GM18907 (cell line): Measurements from ENCODE around the gene R3HDM2.

Source experiments
- ATAC-seq: cut with Tn5 transposase; IDR thresholded peaks from one replicate; pipeline ENCODE4 v1.9.1; 2021; ENCODE audit warnings: mild to moderate bottlenecking, moderate library complexity; ENCODE audit not compliant: unreplicated experiment

Gene R3HDM2

GRCh38 chr12:57467212-57467874 is 36.5 kb upstream of the R3HDM2 start:
- no peak for ATAC-seq

DNA sequence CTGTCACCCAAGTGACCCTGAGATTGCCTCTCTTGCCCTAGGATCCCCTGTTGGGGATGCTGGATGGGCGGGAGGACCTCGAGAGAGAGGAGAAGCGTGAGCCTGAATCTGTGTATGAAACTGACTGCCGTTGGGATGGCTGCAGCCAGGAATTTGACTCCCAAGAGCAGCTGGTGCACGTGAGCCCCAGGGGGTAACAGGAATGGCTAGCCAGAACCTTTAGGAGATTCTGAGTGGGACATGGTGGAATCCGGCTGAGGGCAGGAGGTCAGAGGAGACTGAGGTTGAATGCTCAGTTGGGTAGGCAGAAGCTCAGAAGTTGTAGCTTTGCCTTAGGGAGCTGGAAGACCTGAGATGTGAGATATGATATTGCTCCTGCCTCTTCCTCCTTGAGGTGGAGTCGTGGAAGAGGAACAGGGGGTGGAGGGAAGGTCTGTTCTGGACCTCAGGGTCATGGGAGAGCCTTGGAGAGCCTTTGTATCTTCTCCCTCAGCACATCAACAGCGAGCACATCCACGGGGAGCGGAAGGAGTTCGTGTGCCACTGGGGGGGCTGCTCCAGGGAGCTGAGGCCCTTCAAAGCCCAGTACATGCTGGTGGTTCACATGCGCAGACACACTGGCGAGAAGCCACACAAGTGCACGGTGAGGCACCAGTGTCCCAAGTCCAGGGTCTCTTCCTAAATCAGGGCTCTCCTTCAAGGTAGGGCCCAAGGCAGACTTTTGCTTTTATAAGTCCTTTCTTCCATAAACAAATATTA is 35.1 kb upstream of the R3HDM2 start:
- ATAC-seq = no peak

DNA sequence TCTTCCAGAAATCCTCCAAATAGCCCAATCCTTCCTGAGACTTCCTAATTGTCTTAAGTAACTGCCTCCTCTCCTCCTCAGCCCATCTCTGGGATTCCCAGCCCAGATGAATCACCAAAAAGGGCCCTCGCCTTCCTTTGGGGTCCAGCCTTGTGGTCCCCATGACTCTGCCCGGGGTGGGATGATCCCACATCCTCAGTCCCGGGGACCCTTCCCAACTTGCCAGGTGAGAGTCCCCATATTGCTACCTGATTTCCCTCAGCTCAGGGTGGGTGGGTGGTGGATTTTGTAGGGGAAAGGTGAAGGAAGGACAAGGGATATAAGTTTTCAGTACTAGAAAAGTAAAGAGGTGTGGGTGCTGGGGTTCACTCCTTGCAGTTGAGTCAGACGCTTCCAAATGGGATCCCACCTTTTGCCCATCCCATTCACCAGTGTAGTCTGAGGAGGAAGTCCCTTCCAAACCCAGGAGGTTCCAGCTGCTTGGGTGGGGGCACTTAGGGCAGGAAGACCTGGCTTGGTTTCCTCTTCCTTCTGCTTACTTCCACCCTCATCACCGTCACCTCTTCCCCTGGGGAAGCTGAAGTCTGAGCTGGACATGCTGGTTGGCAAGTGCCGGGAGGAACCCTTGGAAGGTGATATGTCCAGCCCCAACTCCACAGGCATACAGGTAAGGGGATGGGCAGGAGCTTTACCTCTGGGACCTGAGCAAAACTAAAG is 34.3 kb upstream of the R3HDM2 start:
- no peak for ATAC-seq

GRCh38 chr12:57464569-57464968 is 33.7 kb upstream of the R3HDM2 start:
- ATAC-seq = no peak

GRCh38 chr12:57462912-57463253 is 32.0 kb upstream of the R3HDM2 start:
- ATAC-seq = no peak

DNA sequence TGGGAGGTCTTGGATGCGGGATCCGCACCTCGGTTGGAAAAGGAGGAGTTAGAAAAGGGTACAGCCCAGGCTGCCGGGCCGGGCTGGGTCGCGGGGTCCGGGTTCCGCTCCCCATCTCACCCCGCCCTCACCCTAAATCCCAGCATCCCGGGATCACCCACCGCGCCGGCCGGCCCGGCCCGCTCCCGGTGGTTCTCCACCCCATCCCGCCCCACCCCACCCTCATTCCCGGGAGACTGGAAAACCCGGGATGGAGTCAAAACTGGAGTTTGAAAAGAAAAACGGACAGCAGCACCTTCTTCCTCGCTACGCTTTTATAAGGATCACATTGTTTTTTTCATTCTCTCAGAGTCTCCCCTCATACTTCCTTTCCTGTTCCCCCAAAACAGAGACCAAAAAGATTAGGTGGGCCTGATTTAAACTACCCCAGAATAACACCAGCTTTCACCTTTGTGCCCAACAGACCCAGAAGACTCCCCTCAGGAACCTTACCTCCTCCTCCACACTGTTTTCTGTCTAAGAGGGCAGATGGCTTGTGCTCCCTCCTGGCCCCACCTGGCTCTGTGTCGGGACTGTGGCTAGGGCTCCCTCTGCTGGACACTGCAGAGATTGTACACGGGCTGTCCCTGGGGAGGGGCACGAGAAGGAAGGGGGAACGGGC is 31.5 kb upstream of the R3HDM2 start:
- ATAC-seq = peak; percentile 62

GRCh38 chr12:57461917-57462250 is 31.0 kb upstream of the R3HDM2 start:
- ATAC-seq = no peak

GRCh38 chr12:57461276-57461916 is 30.6 kb upstream of the R3HDM2 start:
- no peak for ATAC-seq

DNA sequence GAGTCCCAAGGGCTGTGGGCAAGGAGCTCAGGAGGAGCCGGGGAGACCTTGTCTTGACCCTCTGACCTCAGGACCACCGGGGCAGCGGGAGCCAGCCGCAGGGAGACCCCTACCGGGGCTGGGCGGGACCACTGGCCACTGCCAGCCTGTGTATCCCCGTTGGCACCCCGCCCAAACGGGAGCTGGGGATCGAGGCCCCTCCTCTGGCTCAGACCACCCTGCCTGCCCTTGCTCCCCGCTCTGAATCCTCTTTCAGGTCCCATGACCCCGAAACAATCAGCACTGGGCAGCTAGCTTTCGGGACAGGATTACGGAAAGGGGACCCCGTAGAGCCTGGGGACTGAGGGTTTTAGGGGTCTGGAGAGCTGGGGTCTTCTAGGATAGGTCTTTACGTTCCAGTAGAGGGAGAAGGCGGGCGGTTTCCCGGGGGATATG is 30.0 kb upstream of the R3HDM2 start:
- ATAC-seq = no peak

DNA sequence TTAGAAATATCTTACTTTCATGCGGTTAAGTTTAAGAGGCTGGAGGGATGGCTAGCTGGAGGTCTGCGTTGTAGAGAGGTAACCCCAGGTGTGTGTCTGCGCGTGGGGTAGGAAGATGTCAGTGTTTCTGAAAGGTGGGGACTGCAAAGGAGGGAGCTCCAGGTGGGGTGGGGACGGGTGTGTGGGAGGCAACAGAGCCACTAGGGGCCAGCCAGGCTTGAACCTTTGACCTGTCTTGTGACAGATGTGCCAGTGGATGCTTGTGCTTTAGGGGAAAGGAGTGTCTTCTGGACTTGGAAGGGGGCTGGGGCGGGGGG is 29.6 kb upstream of the R3HDM2 start:
- no peak for ATAC-seq

DNA sequence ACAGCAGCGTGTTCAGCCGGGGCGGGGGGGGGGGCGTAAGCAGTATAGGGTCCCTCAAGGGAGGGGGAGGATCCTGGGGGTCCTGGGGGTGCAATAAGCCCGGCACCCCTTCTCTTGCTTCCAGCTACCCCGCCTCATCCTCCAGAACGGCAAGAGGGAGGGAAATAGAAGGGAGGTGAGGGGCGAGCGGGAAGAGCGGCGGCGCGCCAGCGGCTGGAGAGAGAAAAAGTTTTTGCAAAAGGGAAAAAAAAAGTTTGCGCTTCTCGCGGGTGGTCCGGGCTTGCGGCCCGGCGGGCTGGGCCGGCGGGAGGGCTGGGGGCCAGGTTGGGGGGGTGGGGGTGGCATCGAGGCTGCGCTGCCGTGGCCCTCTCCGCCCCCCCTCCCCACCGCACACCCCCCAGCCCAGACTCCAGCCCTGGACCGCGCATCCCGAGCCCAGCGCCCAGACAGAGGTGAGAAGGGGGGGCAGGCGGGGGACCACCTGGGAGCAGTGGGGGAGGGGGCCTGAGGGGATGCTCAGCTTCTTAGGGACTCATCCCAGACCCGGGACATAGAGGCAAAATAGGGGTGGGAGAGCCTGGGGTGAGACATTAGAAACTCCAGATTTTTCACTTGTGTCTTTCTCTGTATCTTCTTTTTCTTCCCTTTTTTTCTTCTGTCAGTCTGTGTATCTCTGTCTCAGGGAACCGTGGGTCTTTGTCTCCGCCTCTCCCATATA is 29.1 kb upstream of the R3HDM2 start, which contains the start of gene GLI1:
Gene GLI1 (plus strand): TSS at position 36 of the 718 bp plus-strand sequence. CDS start 3,907 bp downstream, outside the sequence.
- no peak for ATAC-seq

DNA sequence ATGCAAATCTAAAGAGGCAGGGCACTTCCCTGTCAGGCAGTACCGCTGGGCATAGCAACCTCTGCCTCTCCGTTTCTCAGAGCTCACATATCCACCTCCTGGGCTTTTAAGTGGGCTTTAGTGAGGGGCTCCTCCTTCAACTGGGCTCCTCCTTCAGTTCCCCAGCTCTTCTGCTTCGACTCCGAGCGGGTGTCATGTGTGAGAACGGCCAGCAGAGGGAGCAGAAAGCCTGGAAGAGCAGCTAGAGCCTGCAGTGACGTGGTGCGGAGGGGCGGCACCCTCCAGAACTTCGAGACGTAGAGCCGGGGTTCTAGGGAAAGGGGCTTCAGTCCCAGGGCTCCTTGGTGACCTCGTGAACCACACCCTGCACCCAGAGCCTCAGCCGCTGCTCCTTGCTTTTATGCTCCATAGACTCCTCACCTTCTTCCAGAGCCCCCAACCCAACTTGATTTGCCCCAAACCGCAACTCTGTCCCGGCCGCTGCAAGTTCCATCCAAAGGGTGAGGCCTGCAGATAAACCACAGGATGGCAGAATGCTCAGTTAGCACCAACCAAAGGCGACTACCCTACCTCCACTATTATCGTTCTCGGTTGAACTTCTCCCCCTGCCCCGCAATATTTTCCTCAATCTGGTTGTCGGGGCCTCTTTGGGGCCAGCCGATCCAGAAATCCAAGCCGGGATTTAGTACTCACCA is 28.4 kb upstream of the R3HDM2 start:
- ATAC-seq = peak; percentile 64

DNA sequence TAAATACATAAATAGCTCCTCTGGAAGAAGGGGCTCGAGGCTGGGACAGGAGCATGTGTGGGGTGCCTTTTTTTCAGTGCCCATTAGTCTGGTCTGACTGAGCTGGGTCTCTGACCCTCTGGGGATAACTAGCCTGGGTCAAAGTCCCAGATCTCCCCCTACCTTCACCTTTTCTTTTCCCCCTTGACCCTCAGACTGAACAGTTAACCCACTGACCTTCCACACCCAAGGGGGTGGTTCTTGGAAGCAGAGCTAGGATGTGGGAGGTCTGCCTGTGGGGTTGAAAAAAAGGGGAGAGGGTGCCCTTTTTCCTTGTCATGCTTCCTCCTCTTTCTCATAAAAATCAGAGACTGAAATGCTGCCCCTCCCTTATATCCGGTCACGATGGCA is 27.8 kb upstream of the R3HDM2 start:
- no peak for ATAC-seq

DNA sequence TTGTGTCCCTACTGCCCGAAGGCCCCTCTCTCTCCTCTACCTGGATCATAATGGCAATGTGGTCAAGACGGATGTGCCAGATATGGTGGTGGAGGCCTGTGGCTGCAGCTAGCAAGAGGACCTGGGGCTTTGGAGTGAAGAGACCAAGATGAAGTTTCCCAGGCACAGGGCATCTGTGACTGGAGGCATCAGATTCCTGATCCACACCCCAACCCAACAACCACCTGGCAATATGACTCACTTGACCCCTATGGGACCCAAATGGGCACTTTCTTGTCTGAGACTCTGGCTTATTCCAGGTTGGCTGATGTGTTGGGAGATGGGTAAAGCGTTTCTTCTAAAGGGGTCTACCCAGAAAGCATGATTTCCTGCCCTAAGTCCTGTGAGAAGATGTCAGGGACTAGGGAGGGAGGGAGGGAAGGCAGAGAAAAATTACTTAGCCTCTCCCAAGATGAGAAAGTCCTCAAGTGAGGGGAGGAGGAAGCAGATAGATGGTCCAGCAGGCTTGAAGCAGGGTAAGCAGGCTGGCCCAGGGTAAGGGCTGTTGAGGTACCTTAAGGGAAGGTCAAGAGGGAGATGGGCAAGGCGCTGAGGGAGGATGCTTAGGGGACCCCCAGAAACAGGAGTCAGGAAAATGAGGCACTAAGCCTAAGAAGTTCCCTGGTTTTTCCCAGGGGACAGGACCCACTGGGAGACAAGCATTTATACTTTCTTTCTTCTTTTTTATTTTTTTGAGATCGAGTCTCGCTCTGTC is 26.1 kb upstream of the R3HDM2 start:
- no peak for ATAC-seq

DNA sequence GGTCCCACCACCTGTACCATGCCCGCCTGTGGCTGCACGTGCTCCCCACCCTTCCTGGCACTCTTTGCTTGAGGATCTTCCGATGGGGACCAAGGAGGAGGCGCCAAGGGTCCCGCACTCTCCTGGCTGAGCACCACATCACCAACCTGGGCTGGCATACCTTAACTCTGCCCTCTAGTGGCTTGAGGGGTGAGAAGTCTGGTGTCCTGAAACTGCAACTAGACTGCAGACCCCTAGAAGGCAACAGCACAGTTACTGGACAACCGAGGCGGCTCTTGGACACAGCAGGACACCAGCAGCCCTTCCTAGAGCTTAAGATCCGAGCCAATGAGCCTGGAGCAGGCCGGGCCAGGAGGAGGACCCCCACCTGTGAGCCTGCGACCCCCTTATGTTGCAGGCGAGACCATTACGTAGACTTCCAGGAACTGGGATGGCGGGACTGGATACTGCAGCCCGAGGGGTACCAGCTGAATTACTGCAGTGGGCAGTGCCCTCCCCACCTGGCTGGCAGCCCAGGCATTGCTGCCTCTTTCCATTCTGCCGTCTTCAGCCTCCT is 25.4 kb upstream of the R3HDM2 start:
- peak; percentile 42 for ATAC-seq

DNA sequence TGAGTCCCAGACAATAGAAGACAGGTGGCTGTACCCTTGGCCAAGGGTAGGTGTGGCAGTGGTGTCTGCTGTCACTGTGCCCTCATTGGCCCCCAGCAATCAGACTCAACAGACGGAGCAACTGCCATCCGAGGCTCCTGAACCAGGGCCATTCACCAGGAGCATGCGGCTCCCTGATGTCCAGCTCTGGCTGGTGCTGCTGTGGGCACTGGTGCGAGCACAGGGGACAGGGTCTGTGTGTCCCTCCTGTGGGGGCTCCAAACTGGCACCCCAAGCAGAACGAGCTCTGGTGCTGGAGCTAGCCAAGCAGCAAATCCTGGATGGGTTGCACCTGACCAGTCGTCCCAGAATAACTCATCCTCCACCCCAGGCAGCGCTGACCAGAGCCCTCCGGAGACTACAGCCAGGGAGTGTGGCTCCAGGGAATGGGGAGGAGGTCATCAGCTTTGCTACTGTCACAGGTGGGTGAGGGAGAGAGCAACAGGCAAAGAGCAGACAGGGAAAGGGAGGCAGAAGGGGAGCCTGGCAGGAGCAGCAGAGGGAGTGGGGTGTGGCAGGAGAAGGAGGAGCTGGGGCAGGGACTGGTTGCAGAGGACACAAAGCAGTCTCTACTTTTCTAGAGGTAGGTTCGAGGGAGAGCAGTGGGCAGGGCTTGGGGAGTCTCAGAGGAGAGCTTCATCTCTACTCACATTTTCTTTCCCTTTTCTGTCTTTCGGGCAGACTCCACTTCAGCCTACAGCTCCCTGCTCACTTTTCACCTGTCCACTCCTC is 24.7 kb upstream of the R3HDM2 start:
- no peak for ATAC-seq

DNA sequence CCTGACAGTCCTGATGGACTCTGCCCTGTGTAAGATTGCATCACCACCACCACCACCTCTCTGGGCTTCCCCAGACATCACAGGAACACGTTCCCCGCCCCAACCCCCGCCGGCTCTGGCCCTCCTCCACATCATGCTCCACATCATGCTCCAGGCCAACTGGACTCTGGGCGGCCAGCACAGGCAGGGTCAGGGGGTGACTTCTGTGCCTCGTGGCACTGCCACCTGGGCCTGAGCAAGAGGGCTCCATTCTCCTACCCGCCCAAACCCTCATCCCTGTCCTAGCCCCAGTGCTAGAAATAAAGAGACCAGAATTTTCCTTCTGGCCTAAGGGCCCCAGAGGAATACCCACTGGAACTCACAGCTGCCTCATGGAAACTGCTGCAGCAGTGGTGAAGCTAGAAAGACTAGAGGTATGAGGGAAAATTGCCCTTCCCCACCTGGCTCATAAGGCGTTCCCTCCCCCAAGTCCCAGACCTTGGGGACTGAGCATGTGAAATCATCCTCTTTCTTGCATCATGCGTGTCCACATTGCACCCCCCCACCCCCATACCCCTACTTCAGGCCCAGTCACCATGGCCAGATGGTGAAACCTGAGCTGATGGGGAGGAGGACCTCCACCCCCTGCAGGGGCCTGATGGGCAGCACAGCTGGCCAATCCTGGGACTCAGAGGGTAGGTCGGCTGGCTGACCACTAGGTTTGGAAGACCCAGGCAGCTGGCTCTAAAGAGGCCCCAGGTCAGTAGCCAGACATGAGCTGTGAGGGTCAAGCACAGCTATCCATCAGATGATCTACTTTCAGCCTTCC is 23.9 kb upstream of the R3HDM2 start, which contains the start of gene INHBE:
Gene INHBE (plus strand): TSS at position 742 of the 808 bp plus-strand sequence. CDS start 230 bp downstream, outside the sequence.
- no peak for ATAC-seq
